Sigmoid colon (tissue), 7 donors: ENCODE results near the gene NKIRAS1. TPM values are rescaled to one million over a fixed set of nuclear protein-coding genes. Genes with fewer than 3 reads are reported as not detected.
A peak's percentile ranks its signal among the peaks of the same experiment; 100 is the strongest.

ENCODE experiments used
- DNase-seq: peaks from one replicate; pipeline ENCODE4 v3.0.0-alpha.2; 2019
- H3K27ac ChIP-seq, 4 donors: fragments of 200-600 bp; sonication (generic); one replicate each; pipeline ENCODE4 v1.5.1; 2016 to 2019; ENCODE audit warnings: mild to moderate bottlenecking in 1 of 4
- H3K27me3 ChIP-seq, 3 donors: fragments of 200-600 bp; sonication (generic); one replicate each; pipeline ENCODE4 v1.5.1; 2019; ENCODE audit warnings: mild to moderate bottlenecking in 1 of 3
- H3K36me3 ChIP-seq, 4 donors: fragments of 200-600 bp; sonication (generic); one replicate each; pipeline ENCODE4 v1.5.1; 2016 to 2019
- H3K4me1 ChIP-seq, 4 donors: fragments of 200-600 bp; sonication (generic); one replicate each; pipeline ENCODE4 v1.5.1; 2017 to 2019
- H3K4me3 ChIP-seq, 4 donors: fragments of 200-600 bp; sonication (generic); one replicate each; pipeline ENCODE4 v1.5.1; 2017 to 2019; ENCODE audit warnings: mild to moderate bottlenecking in 2 of 4, moderate library complexity in 1 of 4
- H3K9me3 ChIP-seq, 4 donors: fragments of 200-600 bp in 3 of 4; sonication (generic) in 3 of 4; one replicate each; pipeline versions ENCODE4 v1.5.1 to v1.6.1; 2013 to 2019
- EP300 ChIP-seq, 4 donors: sonication (generic); formaldehyde crosslinking; IDR thresholded peaks; one replicate each; pipeline ENCODE4 v1.6.1; 2017; ENCODE audit warnings: antibody characterized with exemption in 4 of 4
- POLR2A ChIP-seq, 2 donors: fragments of 450-650 bp; IDR thresholded peaks; one replicate each; pipeline ENCODE4 v1.6.1; 2016; ENCODE audit warnings: antibody characterized with exemption in 2 of 2, mild to moderate bottlenecking in 2 of 2, moderate library complexity in 2 of 2
- POLR2AphosphoS5 ChIP-seq, 4 donors: sonication (generic); formaldehyde crosslinking; IDR thresholded peaks; one replicate each; pipeline ENCODE4 v1.6.1; 2017; ENCODE audit warnings: antibody characterized with exemption in 4 of 4
- WGBS, 2 donors: extraction: QIAGEN DNeasy Blood & Tissue Kit; methylation state at CpG; one replicate each; pipeline ENCODE4 v1.1.7; 2013; 5-methylcytosine and 5-hydroxymethylcytosine counted together
- intact Hi-C: fragments of 100-400 bp; cut with DNase I; formaldehyde crosslinking; loops from one replicate; pipeline ENCODE4 v1.15.1; 2023
- polyA plus RNA-seq, 3 donors: library from polyadenylated mRNA; stranded (reverse); fragments of 200-250 nt; gene quantifications; one replicate each; pipeline ENCODE4 v1.2.3, GENCODE V29; 2013
- total RNA-seq, 4 donors: library from RNA; depleted of rRNA; stranded (reverse); fragments of >200 nt; gene quantifications; one replicate each; pipeline ENCODE4 v1.1.0, GENCODE V29; 2016
- TF ChIP-seq, protein P1 (sequence below), 4 experiments: fragments of 450-650 bp in 3 of 4; fragments of 200-600 bp in 1 of 4; IDR thresholded peaks; one replicate each; pipeline ENCODE4 v1.5.1; 2016 to 2019; ENCODE audit warnings: antibody characterized with exemption in 4 of 4, mild to moderate bottlenecking in 3 of 4, moderate library complexity in 2 of 4
- donor health status: healthy with polysubstance abuse.
- donor health status: Bipolar disorder and iron deficiency.
- donor health status: healthy.

NKIRAS1 gene
- total and polyA plus RNA-seq, 7 donors: 4.2 to 29.3 (median 21.6) TPM

DNA sequence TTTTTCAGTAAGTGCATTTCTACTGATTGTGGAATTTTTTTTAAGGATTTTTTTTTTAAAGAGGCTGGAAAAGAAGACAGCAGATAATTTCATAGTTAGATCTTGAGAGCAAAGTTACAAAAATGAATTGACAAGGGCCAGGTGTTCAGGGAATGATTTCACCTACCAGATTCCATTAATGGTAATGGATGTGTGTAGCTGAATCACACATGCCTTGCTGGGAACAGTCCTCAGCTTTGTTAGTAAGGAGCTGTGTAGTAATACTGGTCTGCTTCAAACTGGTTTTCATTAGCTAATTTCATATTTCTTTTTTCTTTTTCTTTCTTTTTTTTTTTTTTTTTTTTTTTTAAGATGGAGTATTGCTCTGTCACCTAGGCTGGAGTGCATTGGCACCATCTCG lies 44.3 kb upstream of the NKIRAS1 start:
- H3K36me3 ChIP-seq: peaks cover 0 to 72% (median 8%) of the 10 kb centered on the region in 4 donors
- peak overlapping the region in 3 of 4 donors; percentile 62 to 70 (median 66) for H3K27ac ChIP-seq
- no peak overlapping the region for H3K4me3 ChIP-seq
- H3K9me3 ChIP-seq: no peaks in the 10 kb centered on the region
- TF ChIP-seq, protein P1, sequence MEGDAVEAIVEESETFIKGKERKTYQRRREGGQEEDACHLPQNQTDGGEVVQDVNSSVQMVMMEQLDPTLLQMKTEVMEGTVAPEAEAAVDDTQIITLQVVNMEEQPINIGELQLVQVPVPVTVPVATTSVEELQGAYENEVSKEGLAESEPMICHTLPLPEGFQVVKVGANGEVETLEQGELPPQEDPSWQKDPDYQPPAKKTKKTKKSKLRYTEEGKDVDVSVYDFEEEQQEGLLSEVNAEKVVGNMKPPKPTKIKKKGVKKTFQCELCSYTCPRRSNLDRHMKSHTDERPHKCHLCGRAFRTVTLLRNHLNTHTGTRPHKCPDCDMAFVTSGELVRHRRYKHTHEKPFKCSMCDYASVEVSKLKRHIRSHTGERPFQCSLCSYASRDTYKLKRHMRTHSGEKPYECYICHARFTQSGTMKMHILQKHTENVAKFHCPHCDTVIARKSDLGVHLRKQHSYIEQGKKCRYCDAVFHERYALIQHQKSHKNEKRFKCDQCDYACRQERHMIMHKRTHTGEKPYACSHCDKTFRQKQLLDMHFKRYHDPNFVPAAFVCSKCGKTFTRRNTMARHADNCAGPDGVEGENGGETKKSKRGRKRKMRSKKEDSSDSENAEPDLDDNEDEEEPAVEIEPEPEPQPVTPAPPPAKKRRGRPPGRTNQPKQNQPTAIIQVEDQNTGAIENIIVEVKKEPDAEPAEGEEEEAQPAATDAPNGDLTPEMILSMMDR (IDR thresholded peaks at IDR 0.05): no peak
- TF ChIP-seq POLR2A (IDR thresholded peaks at IDR 0.05) (no peak), POLR2AphosphoS5 (IDR thresholded peaks at IDR 0.05) (no peak), EP300 (IDR thresholded peaks at IDR 0.05) (no peak)
- DNase-seq: no peak
- H3K27me3 ChIP-seq: no peaks in the 10 kb centered on the region
- intact Hi-C loops: no loop called here
- WGBS, 2 donors: 100% methylated on average over 1 of the region's 1 CpG
- H3K4me1 ChIP-seq: peaks cover 0 to 55% (median 37%) of the 10 kb centered on the region in 4 donors

DNA sequence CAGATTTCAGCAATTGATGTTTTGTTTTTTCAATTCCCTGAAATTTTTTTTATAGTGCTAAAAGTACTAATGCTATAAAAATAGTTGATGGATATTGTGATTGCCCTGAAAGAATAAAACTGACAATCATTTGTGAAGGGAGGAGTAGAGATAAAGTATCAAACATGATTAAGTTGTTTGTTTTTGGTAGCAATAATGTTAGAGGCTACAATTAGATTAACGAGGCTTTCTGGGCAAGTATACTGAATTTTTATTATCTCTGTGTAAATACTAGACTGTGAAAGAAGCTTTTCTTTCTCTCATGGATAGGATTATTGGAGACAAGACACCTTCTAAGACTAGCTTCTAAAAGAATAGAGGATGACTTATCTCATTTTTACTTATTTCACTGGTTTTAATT lies 43.9 kb upstream of the NKIRAS1 start:
- TF ChIP-seq EP300 (IDR thresholded peaks at IDR 0.05): no peak
- no peak for TF ChIP-seq POLR2AphosphoS5 (IDR thresholded peaks at IDR 0.05)
- TF ChIP-seq, protein P1 (IDR thresholded peaks at IDR 0.05): no peak
- no peak for TF ChIP-seq POLR2A (IDR thresholded peaks at IDR 0.05)
- WGBS, 2 donors: 16 to 57% methylated on average over 1 of the region's 1 CpG
- Histone ChIP-seq H3K27me3 (no peaks in the 10 kb centered on the region), H3K4me3 (no peak overlapping the region), H3K4me1 (peaks cover 0 to 50% (median 33%) of the 10 kb centered on the region in 4 donors), H3K27ac (peak overlapping the region in 3 of 4 donors; percentile 62 to 70 (median 66)), H3K9me3 (no peaks in the 10 kb centered on the region), H3K36me3 (peaks cover 0 to 72% (median 7%) of the 10 kb centered on the region in 4 donors)
- intact Hi-C loops: no loop called here
- DNase-seq: no peak

GRCh38 chr3:23959135-23959900 lies 42.5 kb upstream of the NKIRAS1 start:
- 56 to 76% methylated on average over 7 of the region's 7 CpGs for whole genome bisulfite sequencing, 2 donors
- Histone ChIP-seq H3K27ac (peak overlapping the region; percentile 36 to 70 (median 64)), H3K27me3 (no peaks in the 10 kb centered on the region), H3K9me3 (no peaks in the 10 kb centered on the region), H3K4me3 (no peak overlapping the region), H3K36me3 (peaks cover 0 to 70% (median 9%) of the 10 kb centered on the region in 4 donors), H3K4me1 (peaks cover 0 to 45% (median 32%) of the 10 kb centered on the region in 4 donors)
- TF ChIP-seq, protein P1 (IDR thresholded peaks at IDR 0.05): no peak
- peak in 3 of 4 donors; percentile 45 to 68 (median 46) for TF ChIP-seq POLR2AphosphoS5 (IDR thresholded peaks at IDR 0.05)
- TF ChIP-seq EP300 (IDR thresholded peaks at IDR 0.05): peak in 2 of 4 donors; percentile 20 to 68
- intact Hi-C loops: no loop called here
- DNase-seq: no peak

DNA sequence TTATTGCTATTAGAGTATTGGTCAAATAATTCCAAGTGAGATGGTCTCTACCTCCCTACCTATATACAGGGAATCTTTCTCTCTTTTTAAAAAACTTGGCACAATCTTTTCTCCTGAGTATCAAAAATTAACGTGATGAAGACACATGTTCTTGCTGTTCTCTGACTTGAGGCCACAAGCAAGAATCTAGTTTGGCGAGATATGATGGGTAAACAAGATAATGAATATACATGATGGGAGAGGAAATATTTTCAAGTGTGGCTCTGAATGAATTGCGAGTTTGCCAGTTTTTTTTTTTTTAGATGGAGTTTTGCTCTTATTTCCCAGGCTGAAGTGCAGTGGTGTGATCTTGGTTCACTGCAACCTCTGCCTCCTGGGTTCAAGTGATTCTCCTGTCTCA lies 39.9 kb upstream of the NKIRAS1 start:
- Histone ChIP-seq H3K9me3 (no peaks in the 10 kb centered on the region), H3K27ac (no peak overlapping the region), H3K27me3 (no peaks in the 10 kb centered on the region), H3K36me3 (peaks cover 0 to 45% (median 5%) of the 10 kb centered on the region in 4 donors), H3K4me1 (peaks cover 0 to 62% (median 47%) of the 10 kb centered on the region in 4 donors), H3K4me3 (no peak overlapping the region)
- intact Hi-C loops: no loop called here
- TF ChIP-seq, protein P1 (IDR thresholded peaks at IDR 0.05): no peak
- TF ChIP-seq POLR2AphosphoS5 (IDR thresholded peaks at IDR 0.05) (no peak), EP300 (IDR thresholded peaks at IDR 0.05) (no peak), POLR2A (IDR thresholded peaks at IDR 0.05) (no peak)
- WGBS, 2 donors: 93% methylated on average over 3 of the region's 3 CpGs
- no peak for DNase-seq
